Lung (tissue), 12 donors: Measurements from ENCODE around the gene MAP1LC3B. TPM values are rescaled to one million over a fixed set of nuclear protein-coding genes. Genes with fewer than 3 reads are reported as not detected.

Experiments used
- ATAC-seq: fragments of 200-7000 bp; cut with Tn5 transposase; one replicate; pipeline ENCODE4 v1.9.1; 2020; ENCODE audit warnings: moderate number of reproducible peaks; ENCODE audit not compliant: insufficient read depth, low FRiP score
- DNase-seq, 3 donors: peaks; one replicate each; pipeline ENCODE4 v3.0.0-alpha.2; 2013 to 2017
- H3K27ac ChIP-seq, 2 donors: one replicate each; pipeline ENCODE4 v1.5.1; 2013; ENCODE audit warnings: mild to moderate bottlenecking in 2 of 2, moderate library complexity in 2 of 2, control low read depth in 1 of 2, inconsistent platforms in 1 of 2, low read depth in 1 of 2, low read length in 1 of 2
- H3K27me3 ChIP-seq, 3 donors: one replicate each; pipeline ENCODE4 v1.5.1; 2013; ENCODE audit warnings: low read length in 2 of 3; ENCODE audit not compliant: control insufficient read depth in 3 of 3, insufficient read depth in 3 of 3
- H3K36me3 ChIP-seq, 4 donors: one replicate each; pipeline ENCODE4 v1.5.1; 2013; ENCODE audit warnings: low read length in 4 of 4, mild to moderate bottlenecking in 1 of 4, moderate library complexity in 1 of 4; ENCODE audit not compliant: control insufficient read depth in 4 of 4, insufficient read depth in 4 of 4
- H3K4me1 ChIP-seq, 5 donors: one replicate each; pipeline ENCODE4 v1.5.1; 2013; ENCODE audit warnings: low read length in 5 of 5, mild to moderate bottlenecking in 2 of 5, moderate library complexity in 1 of 5; ENCODE audit not compliant: control insufficient read depth in 5 of 5, insufficient read depth in 5 of 5
- H3K4me3 ChIP-seq: one replicate; pipeline ENCODE4 v1.5.1; 2013; ENCODE audit warnings: mild to moderate bottlenecking, control low read depth, moderate library complexity
- H3K9ac ChIP-seq, 2 donors: one replicate each; pipeline ENCODE4 v1.5.1; 2013; ENCODE audit warnings: low read length in 2 of 2, control low read depth in 1 of 2; ENCODE audit not compliant: insufficient read depth in 1 of 2
- H3K9me3 ChIP-seq, 4 donors: one replicate each; pipeline ENCODE4 v1.5.1; 2013; ENCODE audit warnings: low read length in 3 of 4, mild to moderate bottlenecking in 1 of 4, moderate library complexity in 1 of 4; ENCODE audit not compliant: control insufficient read depth in 4 of 4, insufficient read depth in 3 of 4
- WGBS, 2 donors: extraction: QIAGEN DNeasy Blood & Tissue Kit; methylation state at CpG; one replicate each; pipeline ENCODE4 v1.1.7; 2013; 5-methylcytosine and 5-hydroxymethylcytosine counted together
- polyA plus RNA-seq, 2 donors: library from polyadenylated mRNA; stranded (reverse); fragments of 200-250 nt; gene quantifications; one replicate each; pipeline ENCODE4 v1.2.1, GENCODE V29; 2013
- total RNA-seq, 2 donors: library from RNA; depleted of rRNA in 1 of 2; stranded (reverse); fragments of >200 nt in 1 of 2; gene quantifications; one replicate each; pipeline ENCODE4 v1.2.1, GENCODE V29; 2014 to 2021
- TF ChIP-seq, protein P1 (sequence below): IDR thresholded peaks from 2 replicates; pipeline ENCODE4 v1.5.1; 2012; ENCODE audit warnings: mild to moderate bottlenecking; ENCODE audit errors: control extremely low read depth, extremely low read depth
- donor health status: control.
- donor health status: control.
- donor health status: Bipolar disorder and iron deficiency.
- donor health status: healthy.
- donor health status: DM: yes; HTN: yes; CAD: no.

The MAP1LC3B gene
- total and polyA plus RNA-seq, 4 donors = 43.3 to 62.2 (median 47.7) TPM

- Histone ChIP-seq H3K9ac (no peak overlapping the region), H3K27ac (peak overlapping the region; percentile 43 to 71)
- DNase-seq = peak; percentile 59 to 86 (median 75)
Measured at GRCh38 chr16:87363771-87364455, 28.2 kb upstream of the MAP1LC3B start.

GRCh38 chr16:87365021-87365713 lies 27.0 kb upstream of the MAP1LC3B start:
- H3K4me3 ChIP-seq = no peak overlapping the region
- peaks cover 0 to 2% (median 0%) of the 10 kb centered on the region in 4 donors for H3K9me3 ChIP-seq
- no peak overlapping the region for H3K27ac ChIP-seq
- TF ChIP-seq, protein P1, sequence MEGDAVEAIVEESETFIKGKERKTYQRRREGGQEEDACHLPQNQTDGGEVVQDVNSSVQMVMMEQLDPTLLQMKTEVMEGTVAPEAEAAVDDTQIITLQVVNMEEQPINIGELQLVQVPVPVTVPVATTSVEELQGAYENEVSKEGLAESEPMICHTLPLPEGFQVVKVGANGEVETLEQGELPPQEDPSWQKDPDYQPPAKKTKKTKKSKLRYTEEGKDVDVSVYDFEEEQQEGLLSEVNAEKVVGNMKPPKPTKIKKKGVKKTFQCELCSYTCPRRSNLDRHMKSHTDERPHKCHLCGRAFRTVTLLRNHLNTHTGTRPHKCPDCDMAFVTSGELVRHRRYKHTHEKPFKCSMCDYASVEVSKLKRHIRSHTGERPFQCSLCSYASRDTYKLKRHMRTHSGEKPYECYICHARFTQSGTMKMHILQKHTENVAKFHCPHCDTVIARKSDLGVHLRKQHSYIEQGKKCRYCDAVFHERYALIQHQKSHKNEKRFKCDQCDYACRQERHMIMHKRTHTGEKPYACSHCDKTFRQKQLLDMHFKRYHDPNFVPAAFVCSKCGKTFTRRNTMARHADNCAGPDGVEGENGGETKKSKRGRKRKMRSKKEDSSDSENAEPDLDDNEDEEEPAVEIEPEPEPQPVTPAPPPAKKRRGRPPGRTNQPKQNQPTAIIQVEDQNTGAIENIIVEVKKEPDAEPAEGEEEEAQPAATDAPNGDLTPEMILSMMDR = no peak
- H3K36me3 ChIP-seq = peaks cover 0 to 11% (median 7%) of the 10 kb centered on the region in 4 donors
- ATAC-seq (no peak), DNase-seq (no peak)
- H3K4me1 ChIP-seq = peaks cover 2 to 26% (median 9%) of the 10 kb centered on the region in 5 donors
- H3K9ac ChIP-seq = no peak overlapping the region
- WGBS, 2 donors = 87 to 92% methylated on average over 13 of the region's 13 CpGs
- H3K27me3 ChIP-seq = no peaks in the 10 kb centered on the region

More at GRCh38 chr16:87363771-87364455, 28.2 kb upstream of the MAP1LC3B start:
- ATAC-seq = no peak
- TF ChIP-seq, protein P1 = no peak
- peaks cover 11 to 20% (median 16%) of the 10 kb centered on the region in 4 donors for H3K36me3 ChIP-seq
- no peaks in the 10 kb centered on the region for H3K27me3 ChIP-seq
- no peak overlapping the region for H3K4me3 ChIP-seq
- 52 to 70% methylated on average over 17 of the region's 17 CpGs for WGBS, 2 donors
- H3K9me3 ChIP-seq = peaks cover 0 to 2% (median 0%) of the 10 kb centered on the region in 4 donors
- peaks cover 2 to 21% (median 9%) of the 10 kb centered on the region in 5 donors for H3K4me1 ChIP-seq

GRCh38 chr16:87366288-87366687 lies 25.8 kb upstream of the MAP1LC3B start:
- no peak overlapping the region for H3K9ac ChIP-seq
- no peaks in the 10 kb centered on the region for H3K27me3 ChIP-seq
- TF ChIP-seq, protein P1 = no peak
- H3K4me3 ChIP-seq = no peak overlapping the region
- peaks cover 2 to 21% (median 9%) of the 10 kb centered on the region in 5 donors for H3K4me1 ChIP-seq
- DNase-seq = no peak
- H3K36me3 ChIP-seq = peaks cover 0 to 10% (median 2%) of the 10 kb centered on the region in 4 donors
- 84 to 90% methylated on average over 4 of the region's 4 CpGs for WGBS, 2 donors
- H3K9me3 ChIP-seq = no peaks in the 10 kb centered on the region
- no peak for ATAC-seq
- H3K27ac ChIP-seq = no peak overlapping the region
